Endothelial cell of umbilical vein (primary cell): ENCODE data around the gene PLEKHH2. TPM values are rescaled to one million over a fixed set of nuclear protein-coding genes. Genes with fewer than 3 reads are reported as not detected.

Source experiments
- BruUV-seq: library from RNA; stranded (reverse); fragments of 400-500 nt; replicated peaks from 2 replicates; lab custom pipeline; 2021; lab: Mats Ljungman, UMichigan
- CTCF ChIA-PET: fragments of 300-600, 350-600 bp; sonication (Branson Sonifier 250); formaldehyde crosslinking; loops from one replicate; lab custom pipeline; 2021; ENCODE audit warnings: antibody characterized with exemption, inconsistent platforms; lab: Charles Lee
- POLR2A ChIA-PET: fragments of 300-600, 350-600 bp; sonication (Branson Sonifier 250); formaldehyde crosslinking; loops from one replicate; lab custom pipeline; 2021; ENCODE audit warnings: antibody characterized with exemption, inconsistent platforms; lab: Charles Lee
- DNase-seq: peaks from one replicate; pipeline ENCODE4 v3.0.0-alpha.2; 2011; ENCODE audit warnings: low read depth, low spot score
- FAIRE-seq: peaks from 2 replicates; lab custom pipeline; 2011; peaks lifted over from hg19 to GRCh38; lab: Jason Lieb, UNC
- H2AFZ ChIP-seq: 2 replicates; pipeline ENCODE4 v1.6.0; 2012; ENCODE audit warnings: low read depth, low read length, control low read depth, inconsistent platforms
- H3K27ac ChIP-seq: 2 replicates; pipeline ENCODE4 v1.5.1; 2011; ENCODE audit warnings: low read depth, mild to moderate bottlenecking, control low read depth, low read length, moderate library complexity; ENCODE audit not compliant: insufficient read depth
- H3K27me3 ChIP-seq, 2 experiments: 2 replicates each; pipeline versions ENCODE4 v1.6.0 to v1.6.1; 2011; ENCODE audit warnings: low read length in 2 of 2, mixed read lengths in 1 of 2; ENCODE audit not compliant: control insufficient read depth in 2 of 2, insufficient read depth in 2 of 2
- H3K36me3 ChIP-seq, 2 experiments: 2 replicates in 1 of 2; 3 replicates in 1 of 2; pipeline ENCODE4 v1.5.1; 2011; ENCODE audit warnings: low read length in 2 of 2, mild to moderate bottlenecking in 1 of 2, moderate library complexity in 1 of 2; ENCODE audit not compliant: control insufficient read depth in 2 of 2, insufficient read depth in 2 of 2; ENCODE audit errors: extremely low read depth in 1 of 2
- H3K4me1 ChIP-seq: 3 replicates; pipeline ENCODE4 v1.5.1; 2011; ENCODE audit warnings: mild to moderate bottlenecking, low read length; ENCODE audit not compliant: control insufficient read depth, insufficient read depth; ENCODE audit errors: extremely low read depth
- H3K4me2 ChIP-seq: 2 replicates; pipeline ENCODE4 v1.6.1; 2011; ENCODE audit warnings: low read length, control low read depth, mixed read lengths; ENCODE audit not compliant: insufficient read depth
- H3K4me3 ChIP-seq, 3 experiments: fragments of 200-600 bp in 1 of 3; sonication (generic), shearing (Covaris generic) in 1 of 3; replicated peaks in 1 of 3; 2 replicates each; pipeline ENCODE4 v1.5.1; 2011 to 2016; ENCODE audit warnings: control low read depth in 3 of 3, low read length in 3 of 3, mild to moderate bottlenecking in 2 of 3, inconsistent platforms in 1 of 3, low read depth in 1 of 3, moderate library complexity in 1 of 3; ENCODE audit not compliant: insufficient read depth in 1 of 3
- H3K79me2 ChIP-seq: 2 replicates; pipeline ENCODE4 v1.6.0; 2012; ENCODE audit warnings: low read length, inconsistent platforms; ENCODE audit not compliant: control insufficient read depth, insufficient read depth
- H3K9ac ChIP-seq: replicated peaks from 2 replicates; pipeline ENCODE3; 2011; ENCODE audit warnings: low read length, control low read depth; ENCODE audit not compliant: insufficient read depth; ENCODE audit errors: extremely low read depth
- H3K9me1 ChIP-seq: replicated peaks from 3 replicates; pipeline ENCODE4 v1.6.0; 2011; ENCODE audit warnings: mild to moderate bottlenecking, low read length; ENCODE audit not compliant: control insufficient read depth, insufficient read depth; ENCODE audit errors: extremely low read depth
- H3K9me3 ChIP-seq: replicated peaks from 2 replicates; pipeline ENCODE4 v1.5.1; 2012; ENCODE audit warnings: low read length, inconsistent platforms; ENCODE audit not compliant: control insufficient read depth, insufficient read depth
- H4K20me1 ChIP-seq: replicated peaks from 2 replicates; pipeline ENCODE3; 2011; ENCODE audit warnings: mild to moderate bottlenecking, low read length; ENCODE audit not compliant: control insufficient read depth, insufficient read depth; ENCODE audit errors: extremely low read depth
- CTCF ChIP-seq, 2 donors: IDR thresholded peaks; 1 replicate in 1 of 2; 2 replicates in 1 of 2; pipeline ENCODE4 v1.5.1; 2011; ENCODE audit warnings: low read length in 2 of 2, mild to moderate bottlenecking in 2 of 2, moderate library complexity in 2 of 2, control low read depth in 1 of 2, inconsistent platforms in 1 of 2, low read depth in 1 of 2; ENCODE audit not compliant: insufficient read depth in 1 of 2; ENCODE audit errors: extremely low read depth in 1 of 2
- EZH2 ChIP-seq: IDR thresholded peaks from 2 replicates; pipeline ENCODE4 v1.6.1; 2012; ENCODE audit warnings: borderline replicate concordance, low read depth, mild to moderate bottlenecking, moderate library complexity, low read length, inconsistent platforms; ENCODE audit not compliant: severe bottlenecking
- FOS ChIP-seq: IDR thresholded peaks from 2 replicates; pipeline ENCODE4 v1.6.1; 2011; ENCODE audit warnings: mild to moderate bottlenecking, low read length, moderate library complexity, borderline replicate concordance; ENCODE audit not compliant: insufficient read depth
- GATA2 ChIP-seq: IDR thresholded peaks from 2 replicates; pipeline ENCODE4 v1.7.0; 2011; ENCODE audit warnings: low read depth, mild to moderate bottlenecking, moderate library complexity, mixed read lengths, low read length; ENCODE audit not compliant: insufficient read length, insufficient read depth
- JUN ChIP-seq: IDR thresholded peaks from 2 replicates; pipeline ENCODE4 v1.6.1; 2011; ENCODE audit warnings: borderline replicate concordance, low read depth; ENCODE audit not compliant: insufficient read length, insufficient read depth
- MAX ChIP-seq: IDR thresholded peaks from 2 replicates; pipeline ENCODE4 v1.6.1; 2011; ENCODE audit not compliant: insufficient read depth, insufficient read length
- MYC ChIP-seq: IDR thresholded peaks from one replicate; pipeline ENCODE4 v1.6.1; 2011; ENCODE audit warnings: mild to moderate bottlenecking, low read depth, low read length
- POLR2A ChIP-seq: IDR thresholded peaks from 2 replicates; pipeline ENCODE4 v1.6.1; 2012; ENCODE audit warnings: low read depth, mild to moderate bottlenecking, control low read depth, low read length
- POLR2AphosphoS5 ChIP-seq: IDR thresholded peaks from 2 replicates; pipeline ENCODE4 v1.6.1; 2012; ENCODE audit warnings: low read depth, mild to moderate bottlenecking, control low read depth, low read length, moderate library complexity; ENCODE audit not compliant: insufficient read depth
- dilution Hi-C: fragments of 300-500 bp; cut with MboI; formaldehyde crosslinking; loops from one replicate; pipeline ENCODE4 v1.15.0; 2019; ENCODE audit warnings: low sequenced_read_pairs; ENCODE audit not compliant: extremely low pct_ligation_motif_present
- intact Hi-C: fragments of 100-400 bp; cut with micrococcal nuclease; formaldehyde crosslinking; loops from one replicate; pipeline ENCODE4 v1.10.0; 2022
- polyA plus RNA-seq, 4 experiments: library from polyadenylated mRNA; depleted of rRNA in 3 of 4; stranded (reverse) in 3 of 4; unstranded in 1 of 4; fragments of >200 nt; gene quantifications; 2 replicates each; pipeline versions ENCODE4 v1.2.1 to v1.2.3, GENCODE V29; 2011 to 2012; ENCODE audit warnings: missing spikeins in 1 of 4
- total RNA-seq: library from RNA; stranded (reverse); gene quantifications from 2 replicates; pipeline ENCODE4 v1.2.3, GENCODE V29; 2021

PLEKHH2 gene
- total and polyA plus RNA-seq, 2 donors (not counting 3 experiments of a cell fraction or from before 2014, with no cell fraction given) = 0.41 to 0.58 TPM

GRCh38 chr2:43790147-43790546 lies 153.1 kb downstream of the PLEKHH2 start:
- H4K20me1 ChIP-seq = no peaks in the 10 kb centered on the region
- intact Hi-C loops (no loop called here), dilution Hi-C loops (no loop called here)
- H3K4me3 ChIP-seq = no peak overlapping the region
- ChIA-PET CTCF (no interaction called here), POLR2A (no interaction called here)
- no peaks in the 10 kb centered on the region for H3K36me3 ChIP-seq
- no peaks in the 10 kb centered on the region for H3K9me3 ChIP-seq
- H3K9me1 ChIP-seq = no peaks in the 10 kb centered on the region
- no peak overlapping the region for H3K9ac ChIP-seq
- no TSS peak for BruUV-seq
- TF ChIP-seq JUN = no peak
- no peak for TF ChIP-seq GATA2
- no peak for TF ChIP-seq MYC
- no peak for TF ChIP-seq FOS
- TF ChIP-seq MAX = no peak
- no peak for TF ChIP-seq POLR2A
- no peak for TF ChIP-seq EZH2
- no peak for TF ChIP-seq CTCF (IDR thresholded peaks at IDR 0.05; ENCODE audit: extremely low read depth in 1 of 2, insufficient read depth in 1 of 2, low read depth in 1 of 2, low read length in 2 of 2)
- TF ChIP-seq POLR2AphosphoS5 = no peak
- FAIRE-seq = no peak
- H2AFZ ChIP-seq = no peak overlapping the region
- no peaks in the 10 kb centered on the region for H3K79me2 ChIP-seq
- H3K4me2 ChIP-seq = no peak overlapping the region
- no peak for DNase-seq
- H3K4me1 ChIP-seq = no peaks in the 10 kb centered on the region
- H3K27ac ChIP-seq = no peak overlapping the region
- no peaks in the 10 kb centered on the region for H3K27me3 ChIP-seq
